Measurements from ENCODE around the gene HMGCS2.

GRCh38 chr1:119779869-119780356, 11.2 kb upstream of the HMGCS2 start:
- no peak for TF ChIP-seq CTCF (IDR thresholded peaks at IDR 0.05 in 2 of 3, conservative IDR thresholded peaks at IDR 0.05 in 1 of 3; ENCODE audit: control insufficient read depth in 2 of 3, extremely low read depth in 1 of 3, insufficient read depth in 1 of 3, low read depth in 3 of 3, low read length in 3 of 3)
- no peak for TF ChIP-seq SIN3A (IDR thresholded peaks at IDR 0.05; ENCODE audit: low read depth, low read length)
- TF ChIP-seq POLR2AphosphoS5 (IDR thresholded peaks at IDR 0.05; ENCODE audit: low read length): no peak
- no peak for TF ChIP-seq EGR1 (IDR thresholded peaks at IDR 0.05; ENCODE audit: borderline replicate concordance in 1 of 2, low read depth in 2 of 2, low read length in 2 of 2)
- TF ChIP-seq USF2 (IDR thresholded peaks at IDR 0.05; ENCODE audit: borderline replicate concordance, low read depth, low read length): no peak
- no peak for TF ChIP-seq ESRRA (IDR thresholded peaks at IDR 0.05; ENCODE audit: low read length)
- no peak for TF ChIP-seq EP300 (IDR thresholded peaks at IDR 0.05; ENCODE audit: borderline replicate concordance in 1 of 2, control insufficient read depth in 1 of 2, low read depth in 2 of 2, low read length in 2 of 2)
- no peak for TF ChIP-seq SREBF2 (IDR thresholded peaks at IDR 0.05; ENCODE audit: low read length)
- no peak for TF ChIP-seq CREB1 (IDR thresholded peaks at IDR 0.05; ENCODE audit: low read depth)
- TF ChIP-seq MYC (IDR thresholded peaks at IDR 0.05; ENCODE audit: insufficient read depth, insufficient read length, insufficient replicate concordance, low read length, severe bottlenecking): no peak
- no peak for TF ChIP-seq SMC3 (IDR thresholded peaks at IDR 0.05; ENCODE audit: borderline replicate concordance, low read length)
